SK-N-MC (cell line): Measurements from ENCODE around the gene IL1RAP.

Experiments
- DNase-seq: peaks from one replicate; pipeline ENCODE4 v3.0.0-alpha.2; 2011; ENCODE audit warnings: low read depth, low spot score
- H3K27ac ChIP-seq: fragments of 200-600 bp; sonication (generic); 2 replicates; pipeline ENCODE4 v1.5.1; 2016; ENCODE audit warnings: mixed run types
- H3K36me3 ChIP-seq: fragments of 200-600 bp; sonication (generic); 2 replicates; pipeline ENCODE4 v1.6.1; 2017; ENCODE audit warnings: antibody characterized with exemption, low read length, mixed read lengths; ENCODE audit not compliant: insufficient read depth
- H3K4me3 ChIP-seq: fragments of 200-600 bp; sonication (generic); 2 replicates; pipeline ENCODE4 v1.5.1; 2016
- H3K9ac ChIP-seq: fragments of 200-600 bp; sonication (generic); 2 replicates; pipeline ENCODE4 v1.8.0; 2017; ENCODE audit warnings: mixed run types, mixed read lengths; ENCODE audit not compliant: insufficient read length
- H3K9me3 ChIP-seq: fragments of 200-600 bp; sonication (generic); 2 replicates; pipeline ENCODE4 v1.6.1; 2017; ENCODE audit warnings: low read depth, mild to moderate bottlenecking, antibody characterized with exemption, low read length, moderate library complexity, mixed read lengths
- EZH2 ChIP-seq: fragments of 200-600 bp; sonication (generic); IDR thresholded peaks from one replicate; pipeline ENCODE4 v1.6.1; 2017; ENCODE audit warnings: antibody characterized with exemption
- FOXP2 ChIP-seq: optimal IDR thresholded peaks from 2 replicates; pipeline ENCODE3; 2011; ENCODE audit warnings: mild to moderate bottlenecking, moderate library complexity; ENCODE audit not compliant: insufficient read depth; ENCODE audit errors: extremely low read length, control extremely low read depth
- POLR2AphosphoS5 ChIP-seq: IDR thresholded peaks from 2 replicates; pipeline ENCODE4 v1.6.1; 2012; ENCODE audit warnings: mild to moderate bottlenecking, low read depth, low read length, borderline replicate concordance

The IL1RAP gene

DNA sequence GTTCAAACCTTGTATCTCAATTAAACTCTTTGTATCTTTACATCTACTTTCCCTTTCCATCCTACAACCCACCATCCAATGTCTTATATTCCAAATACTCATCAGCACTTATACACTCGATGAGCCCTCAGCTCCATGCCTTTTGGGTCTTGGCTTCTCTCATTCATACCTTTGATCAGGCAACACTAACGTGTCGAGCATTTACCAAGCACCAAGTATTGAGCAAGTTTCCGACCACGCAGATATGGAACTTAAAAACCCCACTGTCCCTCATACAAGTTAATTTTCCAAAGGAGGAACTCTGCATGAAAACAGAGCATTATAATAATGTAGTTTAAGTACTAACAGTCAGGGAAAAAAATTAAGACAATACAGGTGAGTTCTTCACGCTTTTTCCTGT lies 102.8 kb downstream of the IL1RAP start:
- no peak overlapping the region for H3K27ac ChIP-seq
- H3K9ac ChIP-seq = no peak overlapping the region
- no peaks in the 10 kb centered on the region for H3K9me3 ChIP-seq
- H3K4me3 ChIP-seq = no peak overlapping the region
- peaks cover 23% of the 10 kb centered on the region for H3K36me3 ChIP-seq
- no peak for DNase-seq
- no peak for TF ChIP-seq EZH2

DNA sequence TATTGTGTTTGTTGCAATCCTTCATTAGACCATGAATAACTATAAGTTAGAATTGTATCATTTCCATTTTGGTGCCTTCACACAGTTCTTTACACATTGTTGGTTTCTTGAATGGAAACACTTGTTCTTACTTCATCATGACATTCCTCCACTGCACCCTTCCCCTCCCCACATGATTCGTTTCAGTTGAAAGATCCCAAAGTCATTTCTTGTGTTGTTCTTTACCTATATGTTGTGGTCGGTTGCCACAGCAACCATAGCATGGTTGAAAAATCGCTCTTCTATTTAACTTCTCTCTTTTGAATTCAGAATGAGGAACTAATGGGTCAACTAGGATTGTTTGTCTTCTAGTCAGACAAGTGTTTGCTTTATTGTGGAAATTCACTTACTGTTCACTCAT lies 103.3 kb downstream of the IL1RAP start:
- H3K36me3 ChIP-seq = peaks cover 27% of the 10 kb centered on the region
- no peak overlapping the region for H3K27ac ChIP-seq
- no peak overlapping the region for H3K4me3 ChIP-seq
- DNase-seq = no peak
- no peaks in the 10 kb centered on the region for H3K9me3 ChIP-seq
- TF ChIP-seq EZH2 (no peak), POLR2AphosphoS5 (no peak), FOXP2 (no peak)
- no peak overlapping the region for H3K9ac ChIP-seq

GRCh38 chr3:190618330-190619030 lies 104.6 kb downstream of the IL1RAP start:
- Histone ChIP-seq H3K4me3 (no peak overlapping the region), H3K36me3 (peaks cover 32% of the 10 kb centered on the region), H3K9me3 (no peaks in the 10 kb centered on the region), H3K9ac (no peak overlapping the region), H3K27ac (0 out of 2 replicates have a peak overlapping the region, but pooled peaks have one; percentile 1)
- TF ChIP-seq POLR2AphosphoS5 (no peak), EZH2 (no peak), FOXP2 (no peak)
- DNase-seq = no peak

DNA sequence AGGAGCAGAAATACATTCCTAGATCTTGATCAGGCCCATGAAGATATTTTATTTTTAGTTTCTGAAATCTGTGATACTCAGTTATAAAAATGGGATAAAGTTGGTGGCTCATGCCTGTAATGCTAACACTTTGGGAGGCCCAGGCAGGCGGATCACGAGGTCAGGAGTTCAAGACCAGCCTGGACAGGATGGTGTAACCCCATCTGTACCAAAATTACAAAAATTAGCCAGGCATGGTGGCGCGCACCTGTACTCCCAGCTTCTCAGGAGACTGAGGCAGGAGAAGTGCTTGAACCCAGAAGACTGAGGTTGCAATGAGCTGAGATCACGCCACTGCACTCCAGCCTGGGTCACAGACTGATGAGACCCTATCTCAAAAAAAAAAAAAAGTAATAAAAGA lies 105.5 kb downstream of the IL1RAP start:
- H3K4me3 ChIP-seq = no peak overlapping the region
- H3K27ac ChIP-seq = no peak overlapping the region
- no peak for TF ChIP-seq EZH2
- no peak for TF ChIP-seq POLR2AphosphoS5
- TF ChIP-seq FOXP2 = no peak
- no peak for DNase-seq
- no peak overlapping the region for H3K9ac ChIP-seq
- no peaks in the 10 kb centered on the region for H3K9me3 ChIP-seq
- peaks cover 40% of the 10 kb centered on the region for H3K36me3 ChIP-seq

DNA sequence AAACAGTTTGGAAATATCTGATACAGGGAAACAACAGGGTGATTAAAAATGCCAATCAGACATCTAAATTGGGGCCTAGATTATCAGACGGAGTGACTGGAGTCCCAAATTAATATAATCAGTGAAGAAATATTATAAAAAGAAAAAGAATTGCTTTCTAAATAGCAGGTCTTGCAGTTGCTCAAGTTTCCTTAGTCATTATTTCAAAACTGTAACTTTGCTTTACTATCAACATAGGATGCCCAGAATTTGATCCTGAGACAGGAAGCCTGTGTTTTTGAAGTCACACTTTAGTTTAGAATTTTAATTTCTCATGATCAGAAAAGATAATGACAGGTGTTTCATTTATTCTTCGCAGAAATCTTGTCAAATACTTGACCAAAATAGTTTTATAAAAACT lies 105.9 kb downstream of the IL1RAP start:
- no peak for DNase-seq
- Histone ChIP-seq H3K9ac (no peak overlapping the region), H3K9me3 (no peaks in the 10 kb centered on the region), H3K4me3 (no peak overlapping the region), H3K27ac (no peak overlapping the region), H3K36me3 (peaks cover 40% of the 10 kb centered on the region)
- TF ChIP-seq POLR2AphosphoS5 (no peak), FOXP2 (no peak), EZH2 (no peak)

GRCh38 chr3:190620886-190621608 lies 107.2 kb downstream of the IL1RAP start:
- Histone ChIP-seq H3K36me3 (peaks cover 43% of the 10 kb centered on the region), H3K9me3 (no peaks in the 10 kb centered on the region), H3K27ac (peak overlapping the region; percentile 52), H3K4me3 (no peak overlapping the region), H3K9ac (peak overlapping the region; percentile 2)
- TF ChIP-seq EZH2 (no peak), FOXP2 (no peak), POLR2AphosphoS5 (no peak)
- DNase-seq = no peak

GRCh38 chr3:190621927-190622326 lies 108.0 kb downstream of the IL1RAP start:
- TF ChIP-seq FOXP2 = no peak
- TF ChIP-seq POLR2AphosphoS5 = no peak
- no peak for TF ChIP-seq EZH2
- Histone ChIP-seq H3K9ac (no peak overlapping the region), H3K4me3 (no peak overlapping the region), H3K36me3 (peaks cover 37% of the 10 kb centered on the region), H3K27ac (peak overlapping the region; percentile 52), H3K9me3 (no peaks in the 10 kb centered on the region)
- DNase-seq = no peak

- Histone ChIP-seq H3K4me3 (no peak overlapping the region), H3K9me3 (no peaks in the 10 kb centered on the region), H3K36me3 (peaks cover 49% of the 10 kb centered on the region), H3K27ac (no peak overlapping the region), H3K9ac (no peak overlapping the region)
- TF ChIP-seq POLR2AphosphoS5 (no peak), FOXP2 (no peak), EZH2 (no peak)
- DNase-seq = no peak
These were observed 110.4 kb downstream of the IL1RAP start for GRCh38 chr3:190624282-190624681.
